Gastrocnemius medialis (tissue), 4 donors: ENCODE data around the gene KHDC1L. TPM values are rescaled to one million over a fixed set of nuclear protein-coding genes. Genes with fewer than 3 reads are reported as not detected.
"Not testable (repeated sequence)": the region's sequence is repeated elsewhere in the genome, so short reads cannot be mapped to it uniquely, and the experiment has no call there.

ENCODE experiments used
- ATAC-seq, 2 donors: fragments of 150-250 bp; one replicate each; pipeline ENCODE4 v1.9.1; 2016
- DNase-seq, 2 donors: peaks; one replicate each; pipeline ENCODE4 v3.0.0-alpha.2; 2019
- H3K27ac ChIP-seq, 4 donors: fragments of 200-600 bp; sonication (generic); 1 replicate in 1 of 4; 2 replicates in 3 of 4; pipeline ENCODE4 v1.5.1; 2016 to 2018; ENCODE audit warnings: mild to moderate bottlenecking in 2 of 4, moderate library complexity in 1 of 4
- H3K27me3 ChIP-seq, 3 donors: fragments of 200-600 bp; sonication (generic) in 2 of 3; 1 replicate in 1 of 3; 2 replicates in 2 of 3; pipeline versions ENCODE4 v1.5.1 to v1.6.0; 2016 to 2019; ENCODE audit warnings: mild to moderate bottlenecking in 1 of 3, moderate library complexity in 1 of 3
- H3K36me3 ChIP-seq, 2 donors: fragments of 200-600 bp; sonication (generic) in 1 of 2; one replicate each; pipeline ENCODE4 v1.5.1; 2017 to 2018
- H3K4me1 ChIP-seq, 2 donors: fragments of 200-600 bp; sonication (generic) in 1 of 2; one replicate each; pipeline ENCODE4 v1.5.1; 2016 to 2017; ENCODE audit warnings: mild to moderate bottlenecking in 2 of 2
- H3K4me3 ChIP-seq, 4 donors: fragments of 200-600 bp; sonication (generic) in 3 of 4; 1 replicate in 1 of 4; 2 replicates in 3 of 4; pipeline ENCODE4 v1.5.1; 2016 to 2019; ENCODE audit warnings: mild to moderate bottlenecking in 2 of 4
- H3K9me3 ChIP-seq, 3 donors: fragments of 200-600 bp; sonication (generic) in 2 of 3; 1 replicate in 1 of 3; 2 replicates in 2 of 3; pipeline ENCODE4 v1.5.1; 2016 to 2019
- CTCF ChIP-seq, 5 experiments: fragments of 450-650 bp in 3 of 5; fragments of 200-600 bp in 2 of 5; sonication (generic) in 2 of 5; IDR thresholded peaks in 4 of 5; conservative IDR thresholded peaks in 1 of 5; 1 replicate in 4 of 5; 2 replicates in 1 of 5; pipeline ENCODE4 v1.5.1; 2016 to 2019; ENCODE audit warnings: antibody characterized with exemption in 5 of 5, mild to moderate bottlenecking in 3 of 5, moderate library complexity in 3 of 5
- POLR2A ChIP-seq, 2 donors: fragments of 450-650 bp; IDR thresholded peaks; one replicate each; pipeline ENCODE4 v1.6.1; 2017; ENCODE audit warnings: antibody characterized with exemption in 2 of 2, mild to moderate bottlenecking in 2 of 2, moderate library complexity in 2 of 2
- in situ Hi-C, 4 donors: fragments of 200-750 bp; cut with MboI; loops; one replicate each; pipeline versions ENCODE4 v1.15.0 to v1.8.0; 2017; ENCODE audit warnings: low sequenced_read_pairs in 4 of 4
- intact Hi-C: fragments of 100-400 bp; cut with DNase I; formaldehyde crosslinking; loops from one replicate; pipeline ENCODE4 v1.15.1; 2023; ENCODE audit warnings: low total_unique reads
- total RNA-seq, 4 donors: library from RNA; depleted of rRNA; stranded (reverse); fragments of >200 nt; gene quantifications; one replicate each; pipeline versions ENCODE4 v1.1.0 to v1.2.3, GENCODE V29; 2016

KHDC1L gene, protein sequence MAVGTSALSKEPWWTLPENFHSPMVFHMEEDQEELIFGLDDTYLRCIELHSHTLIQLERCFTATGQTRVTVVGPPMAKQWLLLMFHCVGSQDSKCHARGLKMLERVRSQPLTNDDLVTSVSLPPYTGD
- total RNA-seq, result not detected

GRCh38 chr6:73225396-73225795 lies at the start of gene KHDC1L:
Gene KHDC1L, minus strand, starts transcription at chr6:73225496. Its CDS starts 88 bp downstream, at chr6:73225408.
- Histone ChIP-seq H3K27me3 (no peaks in the 10 kb centered on the region), H3K4me3 (no peak within 1 kb of the TSS), H3K4me1 (no peaks in the 10 kb centered on the region), H3K27ac (no peak within 1 kb of the TSS), H3K9me3 (no peaks in the 10 kb centered on the region), H3K36me3 (no peaks in the 10 kb centered on the region)
- in situ Hi-C loops (no loop called here), intact Hi-C loops (no loop called here)
- no peak for DNase-seq
- TF ChIP-seq POLR2A (IDR thresholded peaks at IDR 0.05), result no peak
- TF ChIP-seq CTCF (IDR thresholded peaks at IDR 0.05 in 4 of 5, conservative IDR thresholded peaks at IDR 0.05 in 1 of 5), result no peak
- no peak for ATAC-seq

DNA sequence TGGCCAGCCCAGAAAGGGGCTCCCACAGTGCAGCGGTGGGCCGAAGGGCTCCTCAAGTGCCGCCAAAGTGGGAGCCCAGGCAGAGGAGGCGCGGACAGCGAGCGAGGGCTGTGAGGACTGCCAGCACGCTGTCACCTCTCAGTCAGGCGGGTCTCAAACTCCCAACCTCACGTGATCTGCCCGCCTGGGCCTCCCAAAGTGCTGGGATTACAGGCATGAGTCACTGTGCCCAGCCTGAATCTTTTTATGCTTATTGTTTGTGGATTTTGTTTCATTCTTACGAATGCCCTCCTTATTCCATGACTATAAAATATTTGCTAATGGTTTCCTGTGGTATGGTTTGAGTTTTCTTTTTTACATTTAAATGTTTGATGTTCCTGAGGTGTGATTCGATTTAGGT lies 44.0 kb upstream of the KHDC1L start:
- H3K36me3 ChIP-seq, H3K4me3 ChIP-seq, H3K9me3 ChIP-seq, DNase-seq, in situ Hi-C loops, H3K27ac ChIP-seq, intact Hi-C loops, H3K27me3 ChIP-seq, ATAC-seq, H3K4me1 ChIP-seq: not testable (repeated sequence)

- H3K9me3 ChIP-seq, intact Hi-C loops, H3K4me1 ChIP-seq, H3K27ac ChIP-seq, H3K27me3 ChIP-seq, DNase-seq, H3K4me3 ChIP-seq, in situ Hi-C loops, ATAC-seq, H3K36me3 ChIP-seq: not testable (repeated sequence)
Measured at GRCh38 chr6:73268896-73269295, 43.6 kb upstream of the KHDC1L start.

DNA sequence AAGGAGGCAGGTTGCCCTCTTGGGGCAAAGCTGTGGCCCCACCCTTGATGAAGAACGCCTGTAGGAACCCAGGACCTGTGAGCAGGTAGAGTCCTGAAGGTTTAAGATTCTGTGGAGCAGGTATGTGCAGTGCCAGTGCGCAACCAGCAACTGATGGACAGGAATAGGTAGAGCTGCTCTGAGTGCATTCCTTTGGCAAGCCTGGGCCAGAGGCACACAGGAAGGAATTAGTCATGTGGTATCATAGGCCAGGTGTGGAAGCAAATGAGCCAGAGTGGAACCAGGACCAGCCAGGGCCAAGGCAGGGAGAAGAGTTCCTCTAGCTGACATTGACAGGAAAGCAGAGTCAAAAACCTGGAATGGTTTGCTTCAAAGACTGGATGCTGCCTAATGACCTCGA lies 39.1 kb upstream of the KHDC1L start:
- in situ Hi-C loops, result no loop called here
- Histone ChIP-seq H3K9me3 (no peaks in the 10 kb centered on the region), H3K4me1 (peaks cover 5% of the 10 kb centered on the region in 2 donors), H3K27ac (no peak overlapping the region), H3K36me3 (no peaks in the 10 kb centered on the region), H3K4me3 (no peak overlapping the region), H3K27me3 (no peaks in the 10 kb centered on the region)
- intact Hi-C loops, result no loop called here
- TF ChIP-seq POLR2A (IDR thresholded peaks at IDR 0.05) (no peak), CTCF (IDR thresholded peaks at IDR 0.05 in 4 of 5, conservative IDR thresholded peaks at IDR 0.05 in 1 of 5) (no peak)
- ATAC-seq, result no peak
- no peak for DNase-seq

DNA sequence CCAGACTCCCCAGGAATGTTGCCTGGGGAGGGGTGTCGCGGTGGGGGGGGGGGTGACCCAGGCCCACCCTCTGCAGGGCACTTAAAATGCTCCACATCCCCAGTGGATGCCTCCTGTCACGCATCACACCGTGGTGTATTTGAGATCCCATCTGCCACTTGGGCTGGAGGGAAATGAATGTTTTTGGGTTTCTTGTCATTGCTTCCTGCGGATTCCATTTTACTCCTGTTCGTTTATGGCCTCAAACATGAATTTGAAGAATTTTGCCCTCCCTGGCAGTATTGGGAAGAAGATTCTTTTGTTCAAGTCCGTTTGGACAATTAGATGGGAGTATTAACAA lies 38.2 kb upstream of the KHDC1L start:
- TF ChIP-seq POLR2A (IDR thresholded peaks at IDR 0.05), result no peak
- TF ChIP-seq CTCF (IDR thresholded peaks at IDR 0.05 in 4 of 5, conservative IDR thresholded peaks at IDR 0.05 in 1 of 5), result no peak
- in situ Hi-C loops (no loop called here), intact Hi-C loops (no loop called here)
- no peaks in the 10 kb centered on the region for H3K27me3 ChIP-seq
- no peak overlapping the region for H3K27ac ChIP-seq
- no peaks in the 10 kb centered on the region for H3K9me3 ChIP-seq
- H3K4me1 ChIP-seq, result peaks cover 5% of the 10 kb centered on the region in 2 donors
- ATAC-seq, result no peak
- no peaks in the 10 kb centered on the region for H3K36me3 ChIP-seq
- no peak for DNase-seq
- peak overlapping the region; percentile 52 to 77 (median 68) for H3K4me3 ChIP-seq
